ENCODE results near the gene GALNT10. TPM values are rescaled to one million over a fixed set of nuclear protein-coding genes. Genes with fewer than 3 reads are reported as not detected.

Gene GALNT10
- polyA plus RNA-seq, 2 donors: 1.4 to 1.9 TPM

GRCh38 chr5:154223320-154223719 is 32.8 kb downstream of the GALNT10 start:
- H3K36me3 ChIP-seq (ENCODE audit: control insufficient read depth in 2 of 2, insufficient read depth in 2 of 2, low read length in 1 of 2): no peaks in the 10 kb centered on the region
- no peaks in the 10 kb centered on the region for H3K4me1 ChIP-seq (ENCODE audit: control insufficient read depth in 2 of 2, insufficient read depth in 2 of 2, low read length in 1 of 2)
- no peaks in the 10 kb centered on the region for H3K27me3 ChIP-seq (ENCODE audit: control insufficient read depth in 1 of 2, insufficient read depth in 2 of 2, low read length in 2 of 2)
- no peak overlapping the region for H3K4me3 ChIP-seq (ENCODE audit: low read depth in 1 of 2, low read length in 2 of 2)
- H3K9me3 ChIP-seq (ENCODE audit: control insufficient read depth in 2 of 2, insufficient read depth in 1 of 2, low read depth in 1 of 2, low read length in 1 of 2): no peaks in the 10 kb centered on the region
- H3K27ac ChIP-seq (ENCODE audit: low read depth in 2 of 2, low read length in 1 of 2): no peak overlapping the region
- 80 to 81% methylated on average over 3 of the region's 3 CpGs for WGBS, 2 donors

- no peak overlapping the region for H3K4me3 ChIP-seq (ENCODE audit: low read depth in 1 of 2, low read length in 2 of 2)
Observed at GRCh38 chr5:154227090-154227489, 36.6 kb downstream of the GALNT10 start.

GRCh38 chr5:154228696-154229095 is 38.2 kb downstream of the GALNT10 start:
- WGBS, 2 donors: 78 to 84% methylated on average over 4 of the region's 4 CpGs
- no peaks in the 10 kb centered on the region for H3K27me3 ChIP-seq (ENCODE audit: control insufficient read depth in 1 of 2, insufficient read depth in 2 of 2, low read length in 2 of 2)
- no peaks in the 10 kb centered on the region for H3K4me1 ChIP-seq (ENCODE audit: control insufficient read depth in 2 of 2, insufficient read depth in 2 of 2, low read length in 1 of 2)

More at GRCh38 chr5:154227090-154227489, 36.6 kb downstream of the GALNT10 start:
- WGBS, 2 donors: 79 to 83% methylated on average over 2 of the region's 2 CpGs
- Histone ChIP-seq H3K36me3 (ENCODE audit: control insufficient read depth in 2 of 2, insufficient read depth in 2 of 2, low read length in 1 of 2) (no peaks in the 10 kb centered on the region), H3K9me3 (ENCODE audit: control insufficient read depth in 2 of 2, insufficient read depth in 1 of 2, low read depth in 1 of 2, low read length in 1 of 2) (no peaks in the 10 kb centered on the region), H3K27me3 (ENCODE audit: control insufficient read depth in 1 of 2, insufficient read depth in 2 of 2, low read length in 2 of 2) (no peaks in the 10 kb centered on the region), H3K4me1 (ENCODE audit: control insufficient read depth in 2 of 2, insufficient read depth in 2 of 2, low read length in 1 of 2) (no peaks in the 10 kb centered on the region), H3K27ac (ENCODE audit: low read depth in 2 of 2, low read length in 1 of 2) (no peak overlapping the region)

GRCh38 chr5:154230526-154230925 is 40.0 kb downstream of the GALNT10 start:
- no peak overlapping the region for H3K4me3 ChIP-seq (ENCODE audit: low read depth in 1 of 2, low read length in 2 of 2)
- no peaks in the 10 kb centered on the region for H3K36me3 ChIP-seq (ENCODE audit: control insufficient read depth in 2 of 2, insufficient read depth in 2 of 2, low read length in 1 of 2)
- no peaks in the 10 kb centered on the region for H3K4me1 ChIP-seq (ENCODE audit: control insufficient read depth in 2 of 2, insufficient read depth in 2 of 2, low read length in 1 of 2)
- H3K27ac ChIP-seq (ENCODE audit: low read depth in 2 of 2, low read length in 1 of 2): no peak overlapping the region
- no peaks in the 10 kb centered on the region for H3K9me3 ChIP-seq (ENCODE audit: control insufficient read depth in 2 of 2, insufficient read depth in 1 of 2, low read depth in 1 of 2, low read length in 1 of 2)
- H3K27me3 ChIP-seq (ENCODE audit: control insufficient read depth in 1 of 2, insufficient read depth in 2 of 2, low read length in 2 of 2): no peaks in the 10 kb centered on the region

More at GRCh38 chr5:154228696-154229095, 38.2 kb downstream of the GALNT10 start:
- Histone ChIP-seq H3K27ac (ENCODE audit: low read depth in 2 of 2, low read length in 1 of 2) (no peak overlapping the region), H3K36me3 (ENCODE audit: control insufficient read depth in 2 of 2, insufficient read depth in 2 of 2, low read length in 1 of 2) (no peaks in the 10 kb centered on the region), H3K4me3 (ENCODE audit: low read depth in 1 of 2, low read length in 2 of 2) (no peak overlapping the region), H3K9me3 (ENCODE audit: control insufficient read depth in 2 of 2, insufficient read depth in 1 of 2, low read depth in 1 of 2, low read length in 1 of 2) (no peaks in the 10 kb centered on the region)

- H3K4me1 ChIP-seq (ENCODE audit: control insufficient read depth in 2 of 2, insufficient read depth in 2 of 2, low read length in 1 of 2): no peaks in the 10 kb centered on the region
- H3K27me3 ChIP-seq (ENCODE audit: control insufficient read depth in 1 of 2, insufficient read depth in 2 of 2, low read length in 2 of 2): no peaks in the 10 kb centered on the region
- no peaks in the 10 kb centered on the region for H3K36me3 ChIP-seq (ENCODE audit: control insufficient read depth in 2 of 2, insufficient read depth in 2 of 2, low read length in 1 of 2)
- H3K9me3 ChIP-seq (ENCODE audit: control insufficient read depth in 2 of 2, insufficient read depth in 1 of 2, low read depth in 1 of 2, low read length in 1 of 2): no peaks in the 10 kb centered on the region
- no peak overlapping the region for H3K4me3 ChIP-seq (ENCODE audit: low read depth in 1 of 2, low read length in 2 of 2)
- WGBS, 2 donors: 87 to 93% methylated on average over 3 of the region's 3 CpGs
- no peak overlapping the region for H3K27ac ChIP-seq (ENCODE audit: low read depth in 2 of 2, low read length in 1 of 2)
Observed at GRCh38 chr5:154234551-154234950, 44.0 kb downstream of the GALNT10 start.

- WGBS, 2 donors: 90 to 93% methylated on average over 1 of the region's 1 CpG
Observed at GRCh38 chr5:154236011-154236410, 45.5 kb downstream of the GALNT10 start.

GRCh38 chr5:154236536-154237375 is 46.2 kb downstream of the GALNT10 start:
- 87 to 89% methylated on average over 7 of the region's 7 CpGs for WGBS, 2 donors

More at GRCh38 chr5:154236011-154236410, 45.5 kb downstream of the GALNT10 start:
- Histone ChIP-seq H3K27ac (ENCODE audit: low read depth in 2 of 2, low read length in 1 of 2) (no peak overlapping the region), H3K27me3 (ENCODE audit: control insufficient read depth in 1 of 2, insufficient read depth in 2 of 2, low read length in 2 of 2) (no peaks in the 10 kb centered on the region), H3K4me3 (ENCODE audit: low read depth in 1 of 2, low read length in 2 of 2) (no peak overlapping the region), H3K9me3 (ENCODE audit: control insufficient read depth in 2 of 2, insufficient read depth in 1 of 2, low read depth in 1 of 2, low read length in 1 of 2) (no peaks in the 10 kb centered on the region), H3K4me1 (ENCODE audit: control insufficient read depth in 2 of 2, insufficient read depth in 2 of 2, low read length in 1 of 2) (no peaks in the 10 kb centered on the region), H3K36me3 (ENCODE audit: control insufficient read depth in 2 of 2, insufficient read depth in 2 of 2, low read length in 1 of 2) (no peaks in the 10 kb centered on the region)

GRCh38 chr5:154237376-154237743 is 46.8 kb downstream of the GALNT10 start:
- H3K4me1 ChIP-seq (ENCODE audit: control insufficient read depth in 2 of 2, insufficient read depth in 2 of 2, low read length in 1 of 2): no peaks in the 10 kb centered on the region
- H3K27ac ChIP-seq (ENCODE audit: low read depth in 2 of 2, low read length in 1 of 2): no peak overlapping the region
- WGBS, 2 donors: 90 to 94% methylated on average over 5 of the region's 5 CpGs
- H3K27me3 ChIP-seq (ENCODE audit: control insufficient read depth in 1 of 2, insufficient read depth in 2 of 2, low read length in 2 of 2): no peaks in the 10 kb centered on the region
- H3K4me3 ChIP-seq (ENCODE audit: low read depth in 1 of 2, low read length in 2 of 2): no peak overlapping the region
- no peaks in the 10 kb centered on the region for H3K9me3 ChIP-seq (ENCODE audit: control insufficient read depth in 2 of 2, insufficient read depth in 1 of 2, low read depth in 1 of 2, low read length in 1 of 2)
- no peaks in the 10 kb centered on the region for H3K36me3 ChIP-seq (ENCODE audit: control insufficient read depth in 2 of 2, insufficient read depth in 2 of 2, low read length in 1 of 2)

More at GRCh38 chr5:154236536-154237375, 46.2 kb downstream of the GALNT10 start:
- H3K4me3 ChIP-seq (ENCODE audit: low read depth in 1 of 2, low read length in 2 of 2): no peak overlapping the region
- H3K27me3 ChIP-seq (ENCODE audit: control insufficient read depth in 1 of 2, insufficient read depth in 2 of 2, low read length in 2 of 2): no peaks in the 10 kb centered on the region
- no peaks in the 10 kb centered on the region for H3K36me3 ChIP-seq (ENCODE audit: control insufficient read depth in 2 of 2, insufficient read depth in 2 of 2, low read length in 1 of 2)
- H3K27ac ChIP-seq (ENCODE audit: low read depth in 2 of 2, low read length in 1 of 2): no peak overlapping the region
- no peaks in the 10 kb centered on the region for H3K4me1 ChIP-seq (ENCODE audit: control insufficient read depth in 2 of 2, insufficient read depth in 2 of 2, low read length in 1 of 2)
- no peaks in the 10 kb centered on the region for H3K9me3 ChIP-seq (ENCODE audit: control insufficient read depth in 2 of 2, insufficient read depth in 1 of 2, low read depth in 1 of 2, low read length in 1 of 2)

- WGBS, 2 donors: 83 to 88% methylated on average over 5 of the region's 5 CpGs
- Histone ChIP-seq H3K4me3 (ENCODE audit: low read depth in 1 of 2, low read length in 2 of 2) (no peak overlapping the region), H3K27me3 (ENCODE audit: control insufficient read depth in 1 of 2, insufficient read depth in 2 of 2, low read length in 2 of 2) (no peaks in the 10 kb centered on the region), H3K4me1 (ENCODE audit: control insufficient read depth in 2 of 2, insufficient read depth in 2 of 2, low read length in 1 of 2) (no peaks in the 10 kb centered on the region), H3K9me3 (ENCODE audit: control insufficient read depth in 2 of 2, insufficient read depth in 1 of 2, low read depth in 1 of 2, low read length in 1 of 2) (no peaks in the 10 kb centered on the region), H3K27ac (ENCODE audit: low read depth in 2 of 2, low read length in 1 of 2) (no peak overlapping the region), H3K36me3 (ENCODE audit: control insufficient read depth in 2 of 2, insufficient read depth in 2 of 2, low read length in 1 of 2) (no peaks in the 10 kb centered on the region)
Observed at GRCh38 chr5:154237946-154238345, 47.4 kb downstream of the GALNT10 start.

Measured in esophagus (tissue), 2 donors.